ENCODE data around the gene PCDHA1. TPM values are rescaled to one million over a fixed set of nuclear protein-coding genes. Genes with fewer than 3 reads are reported as not detected.

The PCDHA1 gene
- total RNA-seq, 1 experiment from 2014 or later = not detected

DNA sequence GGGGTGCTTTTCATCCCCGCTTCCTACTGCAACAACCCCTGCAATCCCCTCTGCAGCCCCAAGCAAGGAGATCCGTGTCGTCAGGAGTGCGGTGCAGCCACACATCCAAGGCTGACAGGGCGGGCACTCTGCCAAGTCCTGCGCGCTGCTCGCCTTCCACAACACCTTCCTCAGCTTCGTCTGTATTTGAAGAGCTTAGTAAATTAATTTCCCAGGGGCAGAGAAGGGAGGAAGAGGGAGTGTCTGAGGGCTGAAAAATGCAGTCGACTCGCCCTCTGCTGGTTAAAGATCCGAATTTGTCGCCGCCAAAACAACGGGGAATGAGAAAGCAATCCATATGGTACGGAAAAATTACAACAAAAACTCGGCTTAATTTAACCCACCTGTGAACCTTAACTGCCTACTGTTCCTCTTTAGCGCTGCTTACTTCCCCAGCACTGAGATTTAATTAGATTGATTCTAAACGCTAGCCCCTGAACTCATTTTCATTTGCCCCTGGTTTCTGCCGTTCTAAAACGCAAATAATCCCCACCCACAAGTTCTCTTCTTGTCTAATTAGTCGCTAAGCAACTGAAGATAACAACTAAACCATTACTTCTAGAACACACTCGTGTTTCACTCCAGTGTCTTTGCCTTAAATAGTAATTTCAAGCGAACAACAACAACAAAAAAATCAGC lies 254.3 kb downstream of the PCDHA1 start:
- Mint-ChIP-seq H3K27ac (ENCODE audit: unreplicated experiment) (no peak overlapping the region), H3K9me3 (ENCODE audit: unreplicated experiment) (no peaks in the 10 kb centered on the region), H3K36me3 (ENCODE audit: insufficient read depth, unreplicated experiment) (no peaks in the 10 kb centered on the region), H3K27me3 (ENCODE audit: insufficient read depth, unreplicated experiment) (no peaks in the 10 kb centered on the region), H3K4me1 (ENCODE audit: low read depth, unreplicated experiment) (no peaks in the 10 kb centered on the region), H3K4me3 (ENCODE audit: unreplicated experiment) (no peak overlapping the region)
- no peak for DNase-seq
- Histone ChIP-seq H3K27me3 (replicated peaks; ENCODE audit: control insufficient read depth, insufficient read depth, low read length) (no peaks in the 10 kb centered on the region), H3K4me3 (ENCODE audit: low read depth, low read length) (no peak overlapping the region), H3K36me3 (ENCODE audit: control insufficient read depth, insufficient read depth, low read length) (no peaks in the 10 kb centered on the region), H3K4me1 (no peaks in the 10 kb centered on the region), H3K9me3 (peaks cover 5% of the 10 kb centered on the region; the same call in 1 of the 2 replicates)
- intact Hi-C loops (cut with micrococcal nuclease; ENCODE audit: unreplicated experiment) = no loop called here
- ChIA-PET POLR2A (no interaction called here), CTCF (no interaction called here)
- no peak for TF ChIP-seq CTCF (IDR thresholded peaks at IDR 0.05; ENCODE audit: insufficient read depth in 1 of 2, low read depth in 1 of 2, low read length in 1 of 2, severe bottlenecking in 1 of 2, unreplicated experiment in 1 of 2)
- no TSS peak for BruUV-seq (replicated peaks)

GRCh38 chr5:141040771-141041426 lies 255.0 kb downstream of the PCDHA1 start:
- H3K4me3 ChIP-seq (ENCODE audit: low read depth, low read length) = no peak overlapping the region
- intact Hi-C loops (cut with micrococcal nuclease; ENCODE audit: unreplicated experiment) = loop anchor here (1.0 kb wide), 3 partner anchors 159 to 200 kb away; partner anchors contain the start of genes PCDHA10, PCDHA13 and PCDHA8
- ChIA-PET CTCF (interaction anchor here (0.6 kb wide), 1 partner anchor 255 kb away, joined by 3 read pairs; the partner anchor contains the start of gene PCDHA1), POLR2A (no interaction called here)
- DNase-seq = peak; percentile 88
- peaks cover 5% of the 10 kb centered on the region; the same call in 1 of the 2 replicates for H3K9me3 ChIP-seq
- no peaks in the 10 kb centered on the region for H3K27me3 ChIP-seq (replicated peaks; ENCODE audit: control insufficient read depth, insufficient read depth, low read length)
- no peaks in the 10 kb centered on the region for H3K4me1 ChIP-seq
- Mint-ChIP-seq H3K36me3 (ENCODE audit: insufficient read depth, unreplicated experiment) (no peaks in the 10 kb centered on the region), H3K27me3 (ENCODE audit: insufficient read depth, unreplicated experiment) (no peaks in the 10 kb centered on the region), H3K27ac (ENCODE audit: unreplicated experiment) (no peak overlapping the region), H3K9me3 (ENCODE audit: unreplicated experiment) (no peaks in the 10 kb centered on the region), H3K4me3 (ENCODE audit: unreplicated experiment) (no peak overlapping the region), H3K4me1 (ENCODE audit: low read depth, unreplicated experiment) (no peaks in the 10 kb centered on the region)
- no TSS peak for BruUV-seq (replicated peaks)
- peak; percentile 56 to 87 for TF ChIP-seq CTCF (IDR thresholded peaks at IDR 0.05; ENCODE audit: insufficient read depth in 1 of 2, low read depth in 1 of 2, low read length in 1 of 2, severe bottlenecking in 1 of 2, unreplicated experiment in 1 of 2)
- no peaks in the 10 kb centered on the region for H3K36me3 ChIP-seq (ENCODE audit: control insufficient read depth, insufficient read depth, low read length)

DNA sequence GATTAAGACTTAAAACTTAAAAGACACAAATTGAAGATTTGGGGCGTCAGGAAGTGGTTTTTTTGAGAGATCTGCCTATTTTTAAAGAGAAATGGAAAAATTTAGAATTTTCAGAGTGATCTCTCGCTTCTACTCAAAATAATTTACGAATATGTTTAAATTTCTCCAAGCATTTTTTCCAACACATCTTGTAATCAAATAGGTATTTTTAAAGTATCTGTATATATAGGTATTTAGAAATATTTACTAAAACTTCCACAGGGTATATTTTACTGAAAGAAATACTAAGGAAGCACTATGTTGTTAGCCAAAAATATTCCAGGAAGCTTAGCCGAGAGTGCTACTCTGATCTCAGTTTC lies 255.5 kb downstream of the PCDHA1 start:
- H3K27me3 Mint-ChIP-seq (ENCODE audit: insufficient read depth, unreplicated experiment) = no peaks in the 10 kb centered on the region
- no peak for DNase-seq
- Histone ChIP-seq H3K27me3 (replicated peaks; ENCODE audit: control insufficient read depth, insufficient read depth, low read length) (no peaks in the 10 kb centered on the region), H3K9me3 (peaks cover 5% of the 10 kb centered on the region; the same call in 1 of the 2 replicates), H3K4me3 (ENCODE audit: low read depth, low read length) (no peak overlapping the region), H3K36me3 (ENCODE audit: control insufficient read depth, insufficient read depth, low read length) (no peaks in the 10 kb centered on the region), H3K4me1 (no peaks in the 10 kb centered on the region)
- no peaks in the 10 kb centered on the region for H3K4me1 Mint-ChIP-seq (ENCODE audit: low read depth, unreplicated experiment)
- H3K9me3 Mint-ChIP-seq (ENCODE audit: unreplicated experiment) = no peaks in the 10 kb centered on the region
- no peaks in the 10 kb centered on the region for H3K36me3 Mint-ChIP-seq (ENCODE audit: insufficient read depth, unreplicated experiment)
- no peak overlapping the region for H3K27ac Mint-ChIP-seq (ENCODE audit: unreplicated experiment)
- peak in 1 of 2 experiments; percentile 2 for TF ChIP-seq CTCF (IDR thresholded peaks at IDR 0.05; ENCODE audit: insufficient read depth in 1 of 2, low read depth in 1 of 2, low read length in 1 of 2, severe bottlenecking in 1 of 2, unreplicated experiment in 1 of 2)
- BruUV-seq (replicated peaks) = no TSS peak
- ChIA-PET CTCF (interaction anchor here (0.6 kb wide), 1 partner anchor 255 kb away, joined by 3 read pairs; the partner anchor contains the start of gene PCDHA1), POLR2A (no interaction called here)
- intact Hi-C loops (cut with micrococcal nuclease; ENCODE audit: unreplicated experiment) = loop anchor here (1.0 kb wide), 3 partner anchors 159 to 200 kb away; partner anchors contain the start of genes PCDHA10, PCDHA13 and PCDHA8
- H3K4me3 Mint-ChIP-seq (ENCODE audit: unreplicated experiment) = no peak overlapping the region

Data from Caco-2 (cell line).